ENCODE measurements around the gene ERC2. TPM values are rescaled to one million over a fixed set of nuclear protein-coding genes. Genes with fewer than 3 reads are reported as not detected.

The ERC2 gene
- total RNA-seq, 1 donor: 0.43 TPM

DNA sequence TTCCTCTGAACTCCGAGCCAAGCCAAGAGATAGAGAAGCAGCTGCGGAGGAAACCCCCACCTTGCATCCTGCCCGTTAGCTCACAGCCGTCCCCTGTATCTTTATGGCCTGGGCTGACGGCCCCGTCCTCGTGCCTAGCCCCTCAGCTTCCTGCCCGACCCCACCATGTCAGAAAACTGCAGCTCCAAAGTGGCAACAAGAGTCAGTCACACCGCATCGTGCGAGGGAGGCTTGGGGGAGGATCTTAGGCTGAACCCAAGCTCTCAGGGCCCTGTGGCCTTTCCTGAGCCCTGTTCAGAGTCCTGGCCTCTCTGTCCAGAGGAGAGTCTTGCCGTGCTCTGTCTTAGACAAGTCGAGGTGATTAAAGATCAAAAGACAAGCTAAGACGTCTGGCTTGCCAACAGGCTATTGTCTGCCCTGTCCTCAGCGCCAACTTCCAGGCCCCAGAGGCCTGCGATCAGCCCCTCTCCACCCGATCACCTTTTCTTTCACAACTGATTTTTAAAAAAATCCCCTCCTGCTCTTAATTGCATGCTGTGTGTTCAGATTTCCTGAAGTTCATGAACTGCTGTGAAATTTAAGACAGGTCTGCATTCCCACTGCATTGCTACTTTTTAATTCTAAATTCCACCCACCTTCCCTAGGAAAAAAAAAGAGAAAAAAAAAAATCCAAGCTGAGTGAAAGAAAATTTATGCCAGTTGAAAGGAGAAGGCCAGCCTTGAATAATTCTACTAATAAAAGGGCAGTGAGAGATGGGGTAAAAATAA, 891.5 kb downstream of the ERC2 start:
- no peak overlapping the region for H3K4me3 ChIP-seq (ENCODE audit: low read depth, low read length)
- no peak for TF ChIP-seq CTCF (IDR thresholded peaks at IDR 0.05; ENCODE audit: insufficient read depth, low read depth, low read length)
- no peak for DNase-seq (ENCODE audit: low read depth)

DNA sequence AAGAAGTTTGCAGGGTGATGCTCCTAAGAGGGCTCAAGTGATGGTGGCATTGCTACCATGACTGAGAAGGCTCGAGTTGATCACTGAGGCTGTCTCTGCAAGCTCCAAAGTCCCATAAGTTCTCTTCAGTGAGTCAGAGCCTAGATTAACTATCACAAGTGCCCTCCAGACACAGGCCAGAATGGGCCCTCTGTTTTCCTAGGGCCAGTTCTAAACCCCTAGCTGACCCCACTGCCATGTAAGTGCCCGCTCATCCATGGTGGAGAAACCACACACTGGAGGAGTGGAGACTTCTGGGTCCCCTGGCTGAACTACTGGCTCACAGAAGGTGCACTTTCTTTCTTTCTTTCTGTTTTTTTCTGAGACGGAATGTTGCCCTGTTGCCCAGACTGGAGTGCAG, 893.6 kb downstream of the ERC2 start:
- TF ChIP-seq CTCF (IDR thresholded peaks at IDR 0.05; ENCODE audit: insufficient read depth, low read depth, low read length): no peak

GRCh38 chr3:55572816-55573215, 895.5 kb downstream of the ERC2 start:
- no peak for DNase-seq (ENCODE audit: low read depth)
- no peak for TF ChIP-seq CTCF (IDR thresholded peaks at IDR 0.05; ENCODE audit: insufficient read depth, low read depth, low read length)
- no peak overlapping the region for H3K4me3 ChIP-seq (ENCODE audit: low read depth, low read length)

More for the DNA sequence above, 893.6 kb downstream of the ERC2 start:
- H3K4me3 ChIP-seq (ENCODE audit: low read depth, low read length): no peak overlapping the region
- DNase-seq (ENCODE audit: low read depth): no peak

GRCh38 chr3:55571913-55572312, 896.4 kb downstream of the ERC2 start:
- no peak overlapping the region for H3K4me3 ChIP-seq (ENCODE audit: low read depth, low read length)
- no peak for DNase-seq (ENCODE audit: low read depth)
- no peak for TF ChIP-seq CTCF (IDR thresholded peaks at IDR 0.05; ENCODE audit: insufficient read depth, low read depth, low read length)

GRCh38 chr3:55571216-55571813, 897.0 kb downstream of the ERC2 start:
- TF ChIP-seq CTCF (IDR thresholded peaks at IDR 0.05; ENCODE audit: insufficient read depth, low read depth, low read length): no peak
- DNase-seq (ENCODE audit: low read depth): no peak
- H3K4me3 ChIP-seq (ENCODE audit: low read depth, low read length): no peak overlapping the region

GRCh38 chr3:55570271-55570711, 898.0 kb downstream of the ERC2 start:
- DNase-seq (ENCODE audit: low read depth): peak; percentile 70
- TF ChIP-seq CTCF (IDR thresholded peaks at IDR 0.05; ENCODE audit: insufficient read depth, low read depth, low read length): no peak
- H3K4me3 ChIP-seq (ENCODE audit: low read depth, low read length): no peak overlapping the region

Data from fibroblast of villous mesenchyme (primary cell).